NCI-H1930 (cell line): ENCODE data around the gene OR2F1.

ENCODE experiments used
- DNase-seq, 2 experiments: peaks; one replicate each; lab custom pipeline; 2025; lab: John Stamatoyannopoulos, UW

The OR2F1 gene

DNA sequence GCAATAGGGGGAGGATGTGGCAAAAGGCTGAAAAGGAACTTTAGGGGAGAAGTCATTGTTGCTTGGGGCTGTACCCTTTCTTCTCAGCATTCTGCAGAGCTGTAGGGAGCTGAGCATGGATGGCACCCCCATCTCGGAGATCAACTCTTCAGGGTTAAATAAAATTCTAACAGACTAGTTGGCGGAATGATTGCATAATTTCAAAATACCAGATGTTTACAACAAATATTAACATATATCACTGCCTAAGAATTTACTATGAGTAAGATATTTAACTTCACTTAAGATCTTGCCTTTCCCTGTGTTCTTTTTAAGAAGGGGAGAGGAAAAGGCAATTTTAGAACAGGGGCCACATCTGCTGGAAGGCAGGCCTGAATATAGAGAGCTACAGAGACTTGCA is 509 bp upstream of the OR2F1 start:
- DNase-seq = no peak

DNA sequence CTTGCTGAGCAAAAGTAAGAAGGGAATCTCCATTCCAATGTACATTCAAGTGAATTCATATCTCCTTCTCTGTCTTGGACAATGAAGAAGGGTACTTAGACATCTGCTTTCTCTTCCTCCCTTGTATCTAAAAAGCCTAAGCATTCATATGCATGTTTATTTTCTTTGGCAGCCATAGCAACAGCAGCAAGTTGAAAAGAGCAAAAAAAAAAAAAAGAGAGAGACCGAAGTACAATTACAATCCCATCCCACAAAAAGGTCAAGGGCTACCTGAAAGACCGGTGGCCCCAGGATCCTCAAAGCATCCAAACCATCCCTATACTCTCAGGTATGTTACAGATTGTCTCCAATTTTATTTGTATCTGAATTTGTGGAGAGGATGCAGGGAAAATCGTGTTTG is 4.1 kb downstream of the OR2F1 start:
- DNase-seq = no peak

- no peak for DNase-seq
Observed at GRCh38 chr7:143960813-143961610, 6.4 kb downstream of the OR2F1 start.

DNA sequence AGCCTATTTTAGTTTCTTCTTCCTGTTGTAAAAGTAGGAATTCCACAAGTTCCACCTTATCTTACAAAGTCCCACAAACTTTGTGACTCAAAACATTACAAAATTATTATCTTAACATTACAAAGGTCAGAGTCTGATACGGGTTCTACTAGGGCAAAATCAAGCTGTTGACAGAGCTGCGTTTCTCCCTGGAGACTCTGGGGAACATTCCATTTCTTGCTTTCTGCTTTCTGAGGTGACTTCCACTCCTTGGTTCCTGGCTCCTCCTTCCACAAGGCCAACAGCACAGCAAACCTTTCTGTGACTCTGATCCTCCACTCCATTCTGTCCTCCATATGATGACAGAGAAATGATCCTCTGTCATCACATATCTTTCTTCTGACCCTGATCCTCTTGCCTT is 10.6 kb downstream of the OR2F1 start:
- DNase-seq = no peak

GRCh38 chr7:143967398-143967797 is 12.8 kb downstream of the OR2F1 start:
- DNase-seq = no peak

GRCh38 chr7:143973870-143974416 is 19.3 kb downstream of the OR2F1 start:
- DNase-seq = no peak

GRCh38 chr7:143974459-143974858 is 19.8 kb downstream of the OR2F1 start:
- DNase-seq = no peak

GRCh38 chr7:143975617-143976016 is 21.0 kb downstream of the OR2F1 start:
- no peak for DNase-seq

- no peak for DNase-seq
Observed at GRCh38 chr7:143978585-143978984, 23.9 kb downstream of the OR2F1 start.

GRCh38 chr7:143979359-143979758 is 24.7 kb downstream of the OR2F1 start:
- DNase-seq = no peak

- no peak for DNase-seq
Observed at GRCh38 chr7:143979998-143980397, 25.4 kb downstream of the OR2F1 start.

DNA sequence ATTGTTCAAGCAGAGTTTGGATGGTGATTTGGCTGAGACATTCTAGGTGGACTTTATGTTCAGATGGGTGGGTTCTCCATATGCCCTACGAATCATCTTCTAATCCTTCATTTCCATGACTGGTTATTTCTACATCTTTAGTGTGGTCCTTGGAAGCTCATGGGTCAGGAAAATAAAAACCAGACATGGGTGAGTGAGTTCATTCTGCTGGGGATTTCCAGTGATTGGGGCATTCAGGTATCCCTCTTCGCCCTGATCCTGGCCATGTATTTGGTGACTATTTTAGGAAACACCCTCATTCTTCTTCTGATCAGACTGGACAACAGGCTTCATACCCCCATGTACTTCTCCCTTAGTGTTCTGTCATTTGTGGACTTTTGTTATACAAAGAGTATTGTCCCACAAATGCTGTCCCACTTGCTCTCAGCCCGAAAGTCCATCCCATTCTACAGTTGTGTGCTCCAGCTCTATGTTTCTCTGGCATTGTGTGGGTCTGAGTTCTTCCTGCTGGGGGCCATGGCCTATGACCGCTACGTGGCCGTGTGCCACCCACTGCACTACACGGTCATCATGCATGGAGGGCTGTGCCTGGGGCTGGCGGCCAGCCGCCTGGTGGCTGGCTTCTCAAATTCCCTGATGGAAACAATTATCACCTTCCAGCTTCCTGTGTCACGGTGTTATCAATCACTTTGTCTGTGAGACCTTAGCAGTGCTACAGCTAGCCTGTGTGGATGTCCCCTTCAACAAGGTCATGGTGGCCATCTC is 26.3 kb downstream of the OR2F1 start:
- DNase-seq = no peak

GRCh38 chr7:143983960-143984359 is 29.3 kb downstream of the OR2F1 start:
- no peak for DNase-seq

GRCh38 chr7:143987513-143987912 is 32.9 kb downstream of the OR2F1 start:
- DNase-seq = no peak

DNA sequence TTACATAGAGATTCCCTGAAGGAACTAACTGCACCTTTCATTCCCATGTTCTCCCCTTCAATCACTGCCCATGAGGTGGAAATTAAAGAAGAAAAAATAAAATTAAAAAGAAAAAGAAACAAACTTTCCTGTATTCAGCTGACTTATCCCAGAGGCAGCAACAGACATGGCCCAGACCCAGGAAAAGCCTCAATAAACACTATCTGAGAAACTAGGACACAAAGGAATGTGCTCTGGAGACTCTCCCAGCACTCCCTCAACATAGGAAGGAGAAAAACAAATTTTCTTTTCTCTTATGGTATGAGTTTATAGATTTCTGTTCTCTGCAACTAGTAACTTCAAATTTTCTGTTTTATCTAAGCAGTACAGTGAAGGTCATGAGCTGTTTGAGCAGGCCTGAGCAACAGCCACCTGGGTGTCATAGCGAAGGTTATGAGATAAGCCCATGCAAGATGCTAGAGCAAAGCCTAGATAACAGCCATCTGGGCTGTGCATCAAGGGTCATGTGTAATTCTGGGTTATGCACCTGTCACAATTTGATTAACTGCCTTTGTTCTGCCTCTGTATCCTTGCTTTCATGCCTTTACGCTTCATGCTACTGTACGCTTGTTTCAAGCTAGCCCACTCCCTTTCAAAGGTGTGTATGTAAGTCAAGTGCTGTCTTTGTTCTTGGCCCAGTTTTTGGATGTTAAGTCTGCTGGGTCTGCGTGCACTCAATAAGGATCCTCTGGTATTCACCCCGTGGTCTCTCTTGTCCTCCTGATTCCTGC is 34.5 kb downstream of the OR2F1 start:
- DNase-seq = no peak

DNA sequence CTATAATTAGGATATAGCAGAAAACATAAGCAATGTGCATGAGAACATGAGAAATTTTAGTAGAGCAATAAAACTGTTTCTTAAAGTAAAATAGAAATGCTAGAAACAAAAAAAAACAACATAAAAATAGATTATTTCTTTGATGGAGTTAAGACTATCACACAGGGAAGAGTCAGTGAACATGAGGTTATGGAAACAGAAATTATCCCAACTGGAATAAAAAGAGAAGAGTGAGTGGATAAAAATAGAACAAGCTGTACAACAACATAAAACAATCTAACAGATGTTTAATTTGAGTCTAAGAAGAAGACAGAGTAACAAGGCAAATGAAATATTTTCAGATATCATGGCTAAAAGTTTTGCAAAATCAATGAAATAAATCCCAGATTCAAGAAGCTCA is 38.0 kb downstream of the OR2F1 start:
- DNase-seq = no peak

DNA sequence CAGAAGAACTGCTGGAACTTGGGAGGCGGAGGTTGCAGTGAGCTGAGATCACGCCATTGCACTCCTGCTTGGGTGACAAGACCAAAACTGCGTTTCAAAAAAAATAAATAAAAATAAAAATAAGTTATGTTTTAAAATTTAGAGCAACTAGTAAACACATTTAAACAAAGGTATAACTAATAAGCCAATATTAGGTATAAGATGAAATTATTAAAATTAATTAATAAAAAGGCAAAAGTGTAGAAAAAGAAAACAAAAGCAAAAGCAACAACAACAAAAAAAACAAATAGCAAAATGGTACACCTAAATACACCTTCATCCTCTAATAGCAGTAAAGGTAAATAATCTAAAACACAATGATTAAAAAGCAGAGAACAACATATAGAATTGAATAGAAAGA is 39.3 kb downstream of the OR2F1 start:
- DNase-seq = no peak

DNA sequence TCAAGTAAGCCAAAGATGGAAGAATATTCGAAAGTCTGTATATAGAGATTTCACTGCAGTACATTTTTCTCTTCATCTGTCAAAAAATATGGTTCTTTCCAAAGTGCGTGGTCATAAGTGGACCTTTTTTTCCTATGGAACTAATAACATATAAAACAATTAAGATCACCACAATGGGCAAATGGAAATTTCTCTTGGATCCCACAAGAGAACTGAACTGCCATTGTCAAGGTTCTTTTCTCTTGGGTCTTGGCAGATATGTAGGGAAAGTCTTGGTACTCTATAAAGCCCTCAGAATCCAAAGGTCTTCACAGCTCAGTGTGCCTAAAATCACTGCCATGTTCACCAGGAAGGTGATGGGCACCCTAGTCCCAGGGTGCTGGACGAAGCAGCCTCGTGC is 45.4 kb downstream of the OR2F1 start, which contains the start of gene OR6B1:
TSS of gene OR6B1 (plus strand) at position 301 of the 400 bp plus-strand sequence. CDS start 3,677 bp downstream, outside the sequence.
- DNase-seq = no peak

GRCh38 chr7:144001543-144001942 is 46.9 kb downstream of the OR2F1 start:
- DNase-seq = no peak

DNA sequence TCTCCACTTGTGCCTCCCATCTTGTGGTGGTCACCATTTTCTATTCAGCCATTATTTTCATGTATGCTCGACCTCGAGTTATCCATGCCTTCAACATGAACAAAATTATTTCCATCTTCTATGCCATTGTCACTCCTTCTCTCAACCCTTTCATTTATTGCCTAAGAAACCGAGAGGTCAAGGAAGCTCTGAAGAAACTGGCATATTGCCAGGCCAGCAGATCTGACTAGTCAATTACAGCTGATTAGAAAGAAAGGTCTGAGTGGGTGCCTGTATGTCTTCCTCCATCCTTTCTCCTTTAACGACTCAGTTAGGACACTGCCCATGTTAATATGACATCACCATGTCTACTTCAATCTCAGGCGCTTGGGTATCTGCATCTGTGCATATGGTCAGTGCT is 50.1 kb downstream of the OR2F1 start:
- DNase-seq = no peak

DNA sequence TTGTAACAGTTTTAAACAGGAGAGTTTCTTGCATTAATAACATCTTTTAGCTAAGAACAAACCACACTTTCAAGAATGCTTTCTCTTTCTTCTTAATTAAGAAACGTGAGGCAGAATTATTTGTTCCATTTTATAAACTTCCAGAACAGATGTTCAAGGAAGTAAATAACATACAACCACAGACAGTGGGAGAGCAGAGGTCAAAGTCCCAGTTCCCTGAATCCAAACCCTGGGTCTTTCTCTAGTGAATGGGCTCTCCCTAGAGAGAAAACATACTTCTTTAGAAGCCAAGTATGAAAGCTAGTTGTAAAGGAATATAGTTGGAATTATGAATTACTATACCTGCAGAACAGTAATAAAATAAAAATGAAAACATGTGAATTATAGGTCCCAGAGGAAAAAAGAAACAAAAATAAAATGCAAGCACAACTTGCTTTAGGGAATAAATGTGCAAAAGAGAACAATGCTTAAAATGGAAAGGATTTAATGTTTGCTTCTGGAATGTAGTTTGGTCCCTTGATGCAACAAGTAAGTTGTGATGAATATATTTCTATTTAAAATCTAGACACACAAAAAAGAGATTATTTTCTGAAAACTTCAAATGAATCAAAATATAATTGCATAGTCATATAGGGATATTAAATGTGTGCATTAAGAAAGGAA is 51.5 kb downstream of the OR2F1 start:
- DNase-seq = no peak

- DNase-seq = no peak
Observed at GRCh38 chr7:144006692-144007042, 52.0 kb downstream of the OR2F1 start.
